Activated effector memory CD4-positive, alpha-beta T cell treated with Interleukin-2 at 50 U/mL for 16 hours (primary cell): ENCODE data around the gene PLAAT4.
"Not testable (repeated sequence)": the region's sequence is repeated elsewhere in the genome, so short reads cannot be mapped to it uniquely, and the experiment has no call there.

Experiments
- DNase-seq: peaks from one replicate; pipeline ENCODE4 v3.0.0-alpha.2; 2020

Gene PLAAT4

GRCh38 chr11:63573881-63574855 lies 37.6 kb downstream of the PLAAT4 start:
- DNase-seq: no peak

- DNase-seq: no peak
Observed at GRCh38 chr11:63574856-63575602, 38.4 kb downstream of the PLAAT4 start.

GRCh38 chr11:63578882-63579281 lies 42.3 kb downstream of the PLAAT4 start:
- not testable (repeated sequence) for DNase-seq

DNA sequence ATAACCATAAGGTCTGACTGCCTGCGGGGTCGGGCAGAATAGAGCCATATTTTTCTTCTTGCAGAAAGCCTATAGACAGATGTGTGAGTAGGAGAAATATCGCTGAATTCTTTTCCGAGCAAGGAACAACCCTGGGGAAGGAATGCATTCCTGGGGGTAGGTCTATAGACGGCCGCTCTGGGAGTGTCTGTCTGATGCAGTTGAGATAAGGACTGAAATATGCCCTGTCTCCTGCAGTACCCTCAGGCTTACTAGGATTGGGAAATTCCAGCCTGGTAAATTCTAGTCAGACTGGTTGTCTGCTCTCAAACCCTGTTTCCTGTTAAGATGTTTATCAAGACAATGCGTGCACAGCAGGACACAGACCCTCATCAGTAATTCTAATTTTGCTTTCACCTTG lies 44.6 kb downstream of the PLAAT4 start:
- DNase-seq: not testable (repeated sequence)

- no peak for DNase-seq
Observed at GRCh38 chr11:63583357-63583677, 46.7 kb downstream of the PLAAT4 start.

DNA sequence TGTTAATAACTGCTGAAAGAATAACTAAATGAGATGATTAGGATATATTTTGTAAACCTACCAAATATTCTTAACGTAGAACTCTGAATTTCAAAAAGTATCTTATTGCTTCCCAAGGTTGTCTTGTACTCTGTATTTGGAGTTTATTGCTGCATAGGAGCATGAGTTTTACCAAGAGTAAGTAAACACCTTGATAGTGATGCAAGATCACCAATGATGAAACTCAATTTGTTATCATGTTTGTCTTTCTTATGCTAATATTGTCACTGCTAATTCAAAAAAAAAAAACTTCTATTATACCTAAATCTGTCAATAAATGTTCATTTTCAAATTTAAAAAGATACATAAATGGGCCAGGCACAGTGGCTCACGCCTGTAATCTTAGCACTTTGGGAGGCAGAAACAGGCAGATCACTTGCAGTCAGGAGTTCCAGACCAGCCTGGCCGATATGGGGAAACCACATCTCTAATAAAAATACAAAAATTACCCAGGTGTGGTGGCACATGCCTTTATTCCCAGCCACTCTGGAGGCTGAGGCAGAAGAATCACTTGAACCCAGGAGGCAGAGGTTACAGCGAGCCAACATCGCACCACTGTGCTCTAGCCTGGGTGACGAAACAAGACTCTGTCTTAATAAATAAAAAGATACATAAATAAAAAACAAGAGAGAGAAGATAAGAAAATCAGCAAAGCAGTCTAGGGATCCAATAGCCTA lies 50.0 kb downstream of the PLAAT4 start:
- DNase-seq: no peak

DNA sequence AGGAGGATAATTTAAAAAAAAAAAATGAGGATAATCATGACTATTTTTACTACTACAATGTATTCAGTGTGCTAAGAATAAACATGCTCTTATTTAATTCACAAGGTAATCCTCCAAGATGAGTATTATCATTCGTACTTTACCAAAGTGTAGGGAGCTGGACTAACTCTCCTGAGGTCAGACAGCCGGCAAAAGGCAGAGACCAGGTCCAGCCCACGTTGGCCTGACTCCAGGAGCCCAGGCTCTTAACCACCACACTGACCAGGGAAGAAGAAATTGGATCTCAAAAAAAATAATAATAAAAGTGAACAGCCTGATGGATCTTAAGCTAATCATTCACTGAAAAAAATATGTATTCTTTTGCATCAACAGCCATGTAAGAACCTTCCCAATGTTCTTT lies 52.4 kb downstream of the PLAAT4 start:
- no peak for DNase-seq

DNA sequence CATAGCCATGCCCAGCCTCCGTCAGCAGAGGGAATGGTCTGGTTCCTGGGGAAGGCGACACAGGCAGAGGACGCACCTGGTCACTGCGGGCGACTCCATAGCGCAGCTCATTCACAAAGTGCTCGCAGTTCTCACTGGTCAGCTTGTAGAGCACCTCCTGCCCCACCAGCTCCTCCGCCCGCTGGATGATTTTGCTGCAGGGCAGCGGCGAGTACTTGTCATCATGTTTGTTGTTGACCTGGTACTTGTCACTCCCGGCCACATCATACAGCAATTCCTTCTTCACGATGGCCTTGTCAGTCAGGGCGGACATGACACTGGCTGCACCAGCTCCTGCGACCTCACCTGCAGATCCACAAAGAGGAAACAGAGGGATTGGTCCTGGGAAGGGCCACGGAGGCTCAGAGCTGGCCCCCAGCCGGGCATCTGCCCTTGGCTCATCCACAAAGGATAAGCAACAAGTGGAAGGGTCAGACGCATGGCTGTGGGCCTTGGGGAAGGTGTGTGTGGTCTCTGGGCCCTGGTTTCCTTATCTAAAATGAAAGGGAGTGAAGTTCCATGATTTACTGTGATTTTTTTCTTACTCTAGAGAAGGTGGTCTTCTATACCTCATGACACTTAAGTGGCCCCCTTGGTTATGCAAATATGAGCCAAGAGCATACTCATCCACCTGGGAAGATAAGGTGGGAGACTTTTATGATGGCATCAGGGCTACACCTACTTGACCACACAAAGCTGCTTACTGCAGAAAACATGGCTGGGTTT lies 53.6 kb downstream of the PLAAT4 start:
- no peak for DNase-seq

GRCh38 chr11:63592975-63593395 lies 56.4 kb downstream of the PLAAT4 start:
- DNase-seq: no peak

DNA sequence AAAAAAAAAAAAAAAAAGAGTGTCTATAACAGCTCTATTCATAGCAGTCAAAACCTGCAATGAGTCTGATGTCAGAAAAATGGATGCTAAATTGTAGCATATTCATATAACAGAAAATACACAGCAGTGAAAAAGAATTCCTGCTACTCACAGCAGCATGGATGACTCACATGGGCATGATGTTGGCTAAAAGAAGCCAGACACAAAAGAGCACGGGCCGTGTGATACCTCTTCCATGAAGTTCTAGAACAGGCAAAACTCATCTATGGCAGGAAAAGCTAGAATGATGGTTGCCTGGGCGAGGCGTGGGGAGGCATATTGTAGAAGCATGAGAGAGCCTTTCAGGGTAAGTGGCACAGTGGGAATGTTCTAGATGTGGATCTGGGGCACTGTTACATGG lies 58.7 kb downstream of the PLAAT4 start:
- DNase-seq: no peak
